Measurements from ENCODE around the gene LRRFIP1. TPM values are rescaled to one million over a fixed set of nuclear protein-coding genes. Genes with fewer than 3 reads are reported as not detected.

The LRRFIP1 gene
- total and polyA plus RNA-seq, 2 donors (not counting 3 experiments of a cell fraction or from before 2014, with no cell fraction given) = 39.2 to 179 TPM

GRCh38 chr2:237631007-237631785 is 3.8 kb downstream of the LRRFIP1 start:
- H3K4me1 ChIP-seq (ENCODE audit: control insufficient read depth, extremely low read depth, insufficient read depth, low read length) = peaks cover 13% of the 10 kb centered on the region
- H3K36me3 ChIP-seq (ENCODE audit: control insufficient read depth in 2 of 2, extremely low read depth in 1 of 2, insufficient read depth in 2 of 2, low read length in 2 of 2) = peaks cover 0 to 9% of the 10 kb centered on the region in 2 experiments
- DNase-seq (ENCODE audit: low read depth, low spot score) (no peak), FAIRE-seq (no peak)
- dilution Hi-C loops (cut with MboI; ENCODE audit: extremely low pct_ligation_motif_present, low sequenced_read_pairs) = no loop called here
- intact Hi-C loops (cut with micrococcal nuclease) = no loop called here
- no peaks in the 10 kb centered on the region for H3K9me1 ChIP-seq (replicated peaks; ENCODE audit: control insufficient read depth, extremely low read depth, insufficient read depth, low read length)
- no peak overlapping the region for H3K27ac ChIP-seq (ENCODE audit: insufficient read depth, low read depth, low read length)
- no peak overlapping the region for H3K4me2 ChIP-seq (ENCODE audit: insufficient read depth, low read length)
- ChIA-PET CTCF (interaction anchor here (1.3 kb wide), 1 partner anchor 114 kb away, joined by 3 read pairs; no protein-coding TSS in a partner anchor), POLR2A (no interaction called here)
- H3K27me3 ChIP-seq (ENCODE audit: control insufficient read depth in 2 of 2, insufficient read depth in 2 of 2, low read length in 2 of 2) = no peaks in the 10 kb centered on the region
- H3K79me2 ChIP-seq (ENCODE audit: control insufficient read depth, insufficient read depth, low read length) = peaks cover 2% of the 10 kb centered on the region
- no peak overlapping the region for H3K9ac ChIP-seq (replicated peaks; ENCODE audit: extremely low read depth, insufficient read depth, low read length)
- H3K9me3 ChIP-seq (replicated peaks; ENCODE audit: control insufficient read depth, insufficient read depth, low read length) = no peaks in the 10 kb centered on the region
- H2AFZ ChIP-seq (ENCODE audit: low read depth, low read length) = no peak overlapping the region
- no peak for TF ChIP-seq EZH2 (IDR thresholded peaks at IDR 0.05; ENCODE audit: borderline replicate concordance, low read depth, low read length, severe bottlenecking)
- TF ChIP-seq JUN (IDR thresholded peaks at IDR 0.05; ENCODE audit: borderline replicate concordance, insufficient read depth, insufficient read length, low read depth) = no peak
- no peak for TF ChIP-seq GATA2 (IDR thresholded peaks at IDR 0.05; ENCODE audit: insufficient read depth, insufficient read length, low read depth, low read length)
- TF ChIP-seq MYC (IDR thresholded peaks at IDR 0.05; ENCODE audit: low read depth, low read length) = no peak
- TF ChIP-seq CTCF (IDR thresholded peaks at IDR 0.05; ENCODE audit: extremely low read depth in 1 of 2, insufficient read depth in 1 of 2, low read depth in 1 of 2, low read length in 2 of 2) = no peak
- no peak for TF ChIP-seq POLR2AphosphoS5 (IDR thresholded peaks at IDR 0.05; ENCODE audit: insufficient read depth, low read depth, low read length)
- no peak for TF ChIP-seq MAX (IDR thresholded peaks at IDR 0.05; ENCODE audit: insufficient read depth, insufficient read length)
- no peak for TF ChIP-seq FOS (IDR thresholded peaks at IDR 0.05; ENCODE audit: borderline replicate concordance, insufficient read depth, low read length)
- TF ChIP-seq POLR2A (IDR thresholded peaks at IDR 0.05; ENCODE audit: low read depth, low read length) = no peak
- H4K20me1 ChIP-seq (replicated peaks; ENCODE audit: control insufficient read depth, extremely low read depth, insufficient read depth, low read length) = no peaks in the 10 kb centered on the region
- H3K4me3 ChIP-seq (replicated peaks in 1 of 3; ENCODE audit: insufficient read depth in 1 of 3, low read depth in 1 of 3, low read length in 3 of 3) = no peak overlapping the region
- no TSS peak for BruUV-seq (replicated peaks)

Data from endothelial cell of umbilical vein (primary cell).